HEK293T (cell line): ENCODE measurements around the gene MYEOV.

Experiments
- CTCF ChIA-PET: fragments of 350-600 bp; formaldehyde crosslinking; extraction: SDS; loops from one replicate; lab custom pipeline; 2021; ENCODE audit warnings: antibody characterized with exemption, inconsistent platforms; lab: Yijun Ruan, JAX
- POLR2A ChIA-PET: fragments of 350-600 bp; formaldehyde crosslinking; extraction: SDS; loops from one replicate; lab custom pipeline; 2020; ENCODE audit warnings: antibody characterized with exemption, inconsistent platforms; lab: Yijun Ruan, JAX
- DNase-seq: peaks from one replicate; pipeline ENCODE4 v3.0.0; 2012; ENCODE audit warnings: mixed read lengths; ENCODE audit errors: extremely low spot score
- ARNT ChIP-seq: fragments of 450-650 bp; IDR thresholded peaks from 2 replicates; pipeline ENCODE4 v1.6.1; 2017; ENCODE audit warnings: mild to moderate bottlenecking
- BHLHE40 ChIP-seq: fragments of 450-650 bp; IDR thresholded peaks from 2 replicates; pipeline ENCODE4 v1.6.1; 2016; ENCODE audit warnings: mild to moderate bottlenecking, moderate library complexity, borderline replicate concordance
- CTBP1 ChIP-seq: fragments of 450-650 bp; IDR thresholded peaks from 2 replicates; pipeline ENCODE4 v1.6.1; 2016; ENCODE audit warnings: borderline replicate concordance
- ELF4 ChIP-seq: fragments of 450-650 bp; IDR thresholded peaks from 2 replicates; pipeline ENCODE4 v1.6.1; 2017; ENCODE audit warnings: antibody characterized with exemption
- FOXA1 ChIP-seq: fragments of 450-650 bp; IDR thresholded peaks from 2 replicates; pipeline ENCODE4 v1.6.1; 2016; ENCODE audit warnings: mild to moderate bottlenecking
- FOXK2 ChIP-seq: fragments of 450-650 bp; IDR thresholded peaks from 2 replicates; pipeline ENCODE4 v1.6.1; 2016; ENCODE audit warnings: mild to moderate bottlenecking
- FOXM1 ChIP-seq: fragments of 450-650 bp; IDR thresholded peaks from 2 replicates; pipeline ENCODE4 v1.6.1; 2017; ENCODE audit warnings: mild to moderate bottlenecking, borderline replicate concordance
- HDGF ChIP-seq: fragments of 450-650 bp; IDR thresholded peaks from 2 replicates; pipeline ENCODE4 v1.6.1; 2017; ENCODE audit warnings: antibody characterized with exemption, borderline replicate concordance
- L3MBTL2 ChIP-seq: fragments of 450-650 bp; conservative IDR thresholded peaks from 2 replicates; pipeline ENCODE4 v1.6.1; 2016; ENCODE audit warnings: mild to moderate bottlenecking
- LEF1 ChIP-seq: fragments of 450-650 bp; IDR thresholded peaks from 2 replicates; pipeline ENCODE4 v1.6.1; 2017; ENCODE audit warnings: mild to moderate bottlenecking, borderline replicate concordance
- NFRKB ChIP-seq: fragments of 450-650 bp; IDR thresholded peaks from 2 replicates; pipeline ENCODE4 v1.6.1; 2016; ENCODE audit warnings: mild to moderate bottlenecking, moderate library complexity
- PKNOX1 ChIP-seq: fragments of 450-650 bp; IDR thresholded peaks from 2 replicates; pipeline ENCODE4 v1.6.1; 2016
- SP1 ChIP-seq: fragments of 450-650 bp; IDR thresholded peaks from 2 replicates; pipeline ENCODE4 v1.6.1; 2017
- SUZ12 ChIP-seq: fragments of 450-650 bp; IDR thresholded peaks from 2 replicates; pipeline ENCODE4 v1.6.1; 2016; ENCODE audit warnings: mild to moderate bottlenecking
- TARDBP ChIP-seq: fragments of 450-650 bp; IDR thresholded peaks from 2 replicates; pipeline ENCODE4 v1.6.1; 2016
- ZNF384 ChIP-seq: fragments of 450-650 bp; IDR thresholded peaks from 2 replicates; pipeline ENCODE4 v1.6.1; 2016

The MYEOV gene

GRCh38 chr11:69298267-69299022 is 4.5 kb downstream of the MYEOV start:
- ChIA-PET CTCF (no interaction called here), POLR2A (no interaction called here)
- TF ChIP-seq TARDBP (no peak), SP1 (no peak), FOXM1 (no peak), SUZ12 (no peak), NFRKB (no peak), ZNF384 (no peak)
- no peak for DNase-seq

GRCh38 chr11:69299023-69299461 is 5.1 kb downstream of the MYEOV start:
- TF ChIP-seq PKNOX1 (no peak), CTBP1 (no peak), SUZ12 (no peak), LEF1 (no peak), L3MBTL2 (no peak), TARDBP (no peak), SP1 (no peak), NFRKB (no peak), BHLHE40 (no peak), ARNT (no peak), FOXM1 (no peak), FOXK2 (no peak), ELF4 (no peak), FOXA1 (no peak)
- CTCF ChIA-PET = no interaction called here
- POLR2A ChIA-PET = interaction anchor here (0.5 kb wide), 1 partner anchor 10 kb away, joined by 3 read pairs; no protein-coding TSS in a partner anchor
- DNase-seq = no peak

- CTCF ChIA-PET = no interaction called here
- no peak for TF ChIP-seq SP1
- TF ChIP-seq FOXM1 = no peak
- TF ChIP-seq ARNT = no peak
- TF ChIP-seq CTBP1 = no peak
- TF ChIP-seq SUZ12 = no peak
- no peak for TF ChIP-seq BHLHE40
- no peak for TF ChIP-seq NFRKB
- TF ChIP-seq LEF1 = no peak
- POLR2A ChIA-PET = interaction anchor here (0.5 kb wide), 1 partner anchor 10 kb away, joined by 3 read pairs; no protein-coding TSS in a partner anchor
- DNase-seq = no peak
Measured at GRCh38 chr11:69299572-69299971, 5.6 kb downstream of the MYEOV start.

GRCh38 chr11:69300120-69301060 is 6.4 kb downstream of the MYEOV start:
- CTCF ChIA-PET = no interaction called here
- TF ChIP-seq BHLHE40 (no peak), FOXA1 (no peak), NFRKB (no peak), PKNOX1 (no peak), FOXM1 (no peak), LEF1 (no peak), ZNF384 (no peak), FOXK2 (no peak)
- POLR2A ChIA-PET = no interaction called here
- DNase-seq = no peak

GRCh38 chr11:69301081-69301454 is 7.1 kb downstream of the MYEOV start:
- CTCF ChIA-PET = no interaction called here
- no peak for DNase-seq
- POLR2A ChIA-PET = no interaction called here
- TF ChIP-seq FOXA1 = no peak
- no peak for TF ChIP-seq NFRKB
- TF ChIP-seq FOXM1 = no peak
- TF ChIP-seq HDGF = no peak
- no peak for TF ChIP-seq TARDBP
- TF ChIP-seq BHLHE40 = no peak
- no peak for TF ChIP-seq SP1
- TF ChIP-seq CTBP1 = no peak
- TF ChIP-seq L3MBTL2 = no peak
- no peak for TF ChIP-seq FOXK2
- no peak for TF ChIP-seq SUZ12
- no peak for TF ChIP-seq PKNOX1
- no peak for TF ChIP-seq LEF1
- TF ChIP-seq ELF4 = no peak
- TF ChIP-seq ARNT = no peak
- TF ChIP-seq ZNF384 = no peak
